Chondrocyte (in vitro differentiated cells): Measurements from ENCODE around the gene TRIML2. TPM values are rescaled to one million over a fixed set of nuclear protein-coding genes. Genes with fewer than 3 reads are reported as not detected.
"Not testable (repeated sequence)": the region's sequence is repeated elsewhere in the genome, so short reads cannot be mapped to it uniquely, and the experiment has no call there.

ENCODE experiments used
- DNase-seq: peaks from one replicate; pipeline ENCODE4 v3.0.0; 2021; ENCODE audit warnings: mixed read lengths, low spot score
- H3K27ac Mint-ChIP-seq: one replicate; pipeline ENCODE4 v1.8.0; 2021; ENCODE audit warnings: mild to moderate bottlenecking, moderate library complexity, mixed read lengths; ENCODE audit not compliant: unreplicated experiment
- H3K27me3 Mint-ChIP-seq: 2 replicates; pipeline ENCODE4 v1.8.0; 2021; ENCODE audit warnings: low read depth, mixed read lengths
- H3K36me3 Mint-ChIP-seq: 2 replicates; pipeline ENCODE4 v1.8.0; 2021; ENCODE audit warnings: low read depth, mixed read lengths
- H3K4me1 Mint-ChIP-seq: 2 replicates; pipeline ENCODE4 v1.8.0; 2021; ENCODE audit warnings: low read depth, mild to moderate bottlenecking, mixed read lengths
- H3K4me3 Mint-ChIP-seq: one replicate; pipeline ENCODE4 v1.8.0; 2021; ENCODE audit warnings: mild to moderate bottlenecking, moderate library complexity, mixed read lengths; ENCODE audit not compliant: unreplicated experiment
- H3K9me3 Mint-ChIP-seq: 2 replicates; pipeline ENCODE4 v1.8.0; 2021; ENCODE audit warnings: low read depth, mixed read lengths
- CTCF ChIP-seq: fragments of 200-600 bp; sonication (generic); IDR thresholded peaks from 2 replicates; pipeline ENCODE4 v1.5.0; 2021; ENCODE audit warnings: antibody characterized with exemption, mild to moderate bottlenecking, moderate library complexity
- total RNA-seq: library from RNA; stranded (reverse); gene quantifications from 3 replicates; pipeline ENCODE4 v1.2.1, GENCODE V29; 2021

Gene TRIML2
- total RNA-seq, 1 donor from 2014 or later, result 1.1 TPM

GRCh38 chr4:188078116-188078515, 31.3 kb downstream of the TRIML2 start:
- Mint-ChIP-seq H3K4me1 (peaks cover 7% of the 10 kb centered on the region), H3K4me3 (no peak overlapping the region), H3K27me3 (no peaks in the 10 kb centered on the region)

DNA sequence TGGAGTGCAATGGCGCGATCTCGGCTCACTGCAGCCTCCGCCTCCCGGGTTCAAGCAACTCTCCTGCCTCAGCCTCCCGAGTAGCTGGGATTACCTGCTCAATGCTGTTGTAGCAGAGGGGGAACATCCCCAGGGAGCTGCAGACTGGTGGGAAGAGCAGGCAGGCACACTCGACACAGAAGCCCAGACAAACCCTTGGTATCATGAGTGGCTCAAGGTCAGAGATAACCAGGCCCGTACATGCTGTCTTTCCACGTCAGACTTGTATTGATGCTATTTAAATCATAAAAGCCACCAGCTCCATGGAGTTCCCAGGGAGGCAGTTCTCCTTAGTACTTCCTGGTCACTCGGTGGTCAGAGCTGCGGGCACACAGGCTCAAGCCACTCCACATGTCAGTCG, 33.2 kb downstream of the TRIML2 start:
- H3K4me1 Mint-ChIP-seq, result peaks cover 7% of the 10 kb centered on the region
- H3K36me3 Mint-ChIP-seq, result no peaks in the 10 kb centered on the region
- DNase-seq, result no peak
- H3K27ac Mint-ChIP-seq, result no peak overlapping the region
- H3K9me3 Mint-ChIP-seq, result no peaks in the 10 kb centered on the region
- no peak overlapping the region for H3K4me3 Mint-ChIP-seq
- H3K27me3 Mint-ChIP-seq, result no peaks in the 10 kb centered on the region
- no peak for TF ChIP-seq CTCF

More at GRCh38 chr4:188078116-188078515, 31.3 kb downstream of the TRIML2 start:
- no peak for TF ChIP-seq CTCF
- H3K36me3 Mint-ChIP-seq, result no peaks in the 10 kb centered on the region
- H3K27ac Mint-ChIP-seq, result no peak overlapping the region
- H3K9me3 Mint-ChIP-seq, result no peaks in the 10 kb centered on the region
- no peak for DNase-seq

DNA sequence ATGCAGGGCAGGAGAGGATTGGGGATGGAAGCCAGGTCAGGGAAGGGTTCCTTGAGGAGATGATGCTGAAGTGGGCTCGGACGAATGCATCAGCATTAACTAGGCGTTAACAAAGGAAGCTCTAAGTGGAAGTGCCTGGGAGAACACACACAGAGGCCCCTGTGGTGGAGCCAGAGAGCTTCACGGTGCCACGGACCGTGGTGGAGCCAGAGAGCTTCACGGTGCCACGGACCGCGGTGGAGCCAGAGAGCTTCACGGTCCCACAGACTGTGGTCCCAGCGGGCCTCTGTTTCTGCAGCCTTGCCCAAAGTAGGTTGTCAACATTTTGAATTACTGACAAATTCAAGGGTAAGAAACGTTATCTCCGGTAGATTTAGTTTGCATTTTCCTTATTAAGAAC, 48.3 kb downstream of the TRIML2 start:
- Mint-ChIP-seq H3K9me3 (no peaks in the 10 kb centered on the region), H3K4me3 (no peak overlapping the region), H3K27me3 (no peaks in the 10 kb centered on the region), H3K4me1 (no peaks in the 10 kb centered on the region), H3K36me3 (no peaks in the 10 kb centered on the region), H3K27ac (no peak overlapping the region)
- TF ChIP-seq CTCF, result no peak
- DNase-seq, result no peak

- Mint-ChIP-seq H3K36me3 (no peaks in the 10 kb centered on the region), H3K9me3 (no peaks in the 10 kb centered on the region), H3K4me1 (no peaks in the 10 kb centered on the region), H3K27me3 (no peaks in the 10 kb centered on the region), H3K27ac (no peak overlapping the region), H3K4me3 (no peak overlapping the region)
- DNase-seq, result no peak
- TF ChIP-seq CTCF, result no peak
Observed at GRCh38 chr4:188053302-188053701, 56.1 kb downstream of the TRIML2 start.

- Mint-ChIP-seq H3K36me3 (no peaks in the 10 kb centered on the region), H3K4me3 (no peak overlapping the region), H3K9me3 (no peaks in the 10 kb centered on the region), H3K4me1 (no peaks in the 10 kb centered on the region), H3K27me3 (no peaks in the 10 kb centered on the region), H3K27ac (no peak overlapping the region)
- no peak for TF ChIP-seq CTCF
- no peak for DNase-seq
Observed at GRCh38 chr4:188046657-188047056, 62.7 kb downstream of the TRIML2 start.

DNA sequence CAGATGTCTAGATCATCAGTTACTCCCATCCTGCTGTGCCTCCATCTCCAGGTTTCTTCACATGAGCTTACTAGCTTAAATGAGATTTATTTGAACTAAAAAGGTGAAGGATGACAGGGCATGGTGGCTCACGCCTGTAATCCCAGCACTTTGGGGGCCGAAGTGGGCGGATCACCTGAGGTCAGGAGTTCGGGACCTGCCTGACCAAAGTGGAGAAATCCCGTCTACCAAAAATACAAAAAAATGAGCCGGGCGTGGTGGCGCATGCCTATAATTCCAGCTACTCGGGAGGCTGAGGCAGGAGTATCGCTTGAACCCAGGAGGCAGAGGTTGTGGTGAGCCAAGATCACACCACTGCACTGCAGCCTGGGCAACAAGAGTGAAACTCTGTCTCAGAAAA, 63.9 kb downstream of the TRIML2 start:
- not testable (repeated sequence) for DNase-seq, H3K9me3 Mint-ChIP-seq, H3K36me3 Mint-ChIP-seq, H3K27ac Mint-ChIP-seq, H3K4me1 Mint-ChIP-seq, H3K27me3 Mint-ChIP-seq, H3K4me3 Mint-ChIP-seq
